Endothelial cell of umbilical vein (primary cell): ENCODE measurements around the gene MINDY4. TPM values are rescaled to one million over a fixed set of nuclear protein-coding genes. Genes with fewer than 3 reads are reported as not detected.

Experiments
- BruUV-seq: library from RNA; stranded (reverse); fragments of 400-500 nt; replicated peaks from 2 replicates; lab custom pipeline; 2021; lab: Mats Ljungman, UMichigan
- CTCF ChIA-PET: fragments of 300-600, 350-600 bp; sonication (Branson Sonifier 250); formaldehyde crosslinking; loops from one replicate; lab custom pipeline; 2021; ENCODE audit warnings: antibody characterized with exemption, inconsistent platforms; lab: Charles Lee
- POLR2A ChIA-PET: fragments of 300-600, 350-600 bp; sonication (Branson Sonifier 250); formaldehyde crosslinking; loops from one replicate; lab custom pipeline; 2021; ENCODE audit warnings: antibody characterized with exemption, inconsistent platforms; lab: Charles Lee
- DNase-seq: peaks from one replicate; pipeline ENCODE4 v3.0.0-alpha.2; 2011; ENCODE audit warnings: low read depth, low spot score
- FAIRE-seq: peaks from 2 replicates; lab custom pipeline; 2011; peaks lifted over from hg19 to GRCh38; lab: Jason Lieb, UNC
- H2AFZ ChIP-seq: 2 replicates; pipeline ENCODE4 v1.6.0; 2012; ENCODE audit warnings: low read depth, low read length, control low read depth, inconsistent platforms
- H3K27ac ChIP-seq: 2 replicates; pipeline ENCODE4 v1.5.1; 2011; ENCODE audit warnings: low read depth, mild to moderate bottlenecking, control low read depth, low read length, moderate library complexity; ENCODE audit not compliant: insufficient read depth
- H3K27me3 ChIP-seq, 2 experiments: 2 replicates each; pipeline versions ENCODE4 v1.6.0 to v1.6.1; 2011; ENCODE audit warnings: low read length in 2 of 2, mixed read lengths in 1 of 2; ENCODE audit not compliant: control insufficient read depth in 2 of 2, insufficient read depth in 2 of 2
- H3K36me3 ChIP-seq, 2 experiments: 2 replicates in 1 of 2; 3 replicates in 1 of 2; pipeline ENCODE4 v1.5.1; 2011; ENCODE audit warnings: low read length in 2 of 2, mild to moderate bottlenecking in 1 of 2, moderate library complexity in 1 of 2; ENCODE audit not compliant: control insufficient read depth in 2 of 2, insufficient read depth in 2 of 2; ENCODE audit errors: extremely low read depth in 1 of 2
- H3K4me1 ChIP-seq: 3 replicates; pipeline ENCODE4 v1.5.1; 2011; ENCODE audit warnings: mild to moderate bottlenecking, low read length; ENCODE audit not compliant: control insufficient read depth, insufficient read depth; ENCODE audit errors: extremely low read depth
- H3K4me2 ChIP-seq: 2 replicates; pipeline ENCODE4 v1.6.1; 2011; ENCODE audit warnings: low read length, control low read depth, mixed read lengths; ENCODE audit not compliant: insufficient read depth
- H3K4me3 ChIP-seq, 3 experiments: fragments of 200-600 bp in 1 of 3; sonication (generic), shearing (Covaris generic) in 1 of 3; replicated peaks in 1 of 3; 2 replicates each; pipeline ENCODE4 v1.5.1; 2011 to 2016; ENCODE audit warnings: control low read depth in 3 of 3, low read length in 3 of 3, mild to moderate bottlenecking in 2 of 3, inconsistent platforms in 1 of 3, low read depth in 1 of 3, moderate library complexity in 1 of 3; ENCODE audit not compliant: insufficient read depth in 1 of 3
- H3K79me2 ChIP-seq: 2 replicates; pipeline ENCODE4 v1.6.0; 2012; ENCODE audit warnings: low read length, inconsistent platforms; ENCODE audit not compliant: control insufficient read depth, insufficient read depth
- H3K9ac ChIP-seq: replicated peaks from 2 replicates; pipeline ENCODE3; 2011; ENCODE audit warnings: low read length, control low read depth; ENCODE audit not compliant: insufficient read depth; ENCODE audit errors: extremely low read depth
- H3K9me1 ChIP-seq: replicated peaks from 3 replicates; pipeline ENCODE4 v1.6.0; 2011; ENCODE audit warnings: mild to moderate bottlenecking, low read length; ENCODE audit not compliant: control insufficient read depth, insufficient read depth; ENCODE audit errors: extremely low read depth
- H3K9me3 ChIP-seq: replicated peaks from 2 replicates; pipeline ENCODE4 v1.5.1; 2012; ENCODE audit warnings: low read length, inconsistent platforms; ENCODE audit not compliant: control insufficient read depth, insufficient read depth
- H4K20me1 ChIP-seq: replicated peaks from 2 replicates; pipeline ENCODE3; 2011; ENCODE audit warnings: mild to moderate bottlenecking, low read length; ENCODE audit not compliant: control insufficient read depth, insufficient read depth; ENCODE audit errors: extremely low read depth
- CTCF ChIP-seq, 2 donors: IDR thresholded peaks; 1 replicate in 1 of 2; 2 replicates in 1 of 2; pipeline ENCODE4 v1.5.1; 2011; ENCODE audit warnings: low read length in 2 of 2, mild to moderate bottlenecking in 2 of 2, moderate library complexity in 2 of 2, control low read depth in 1 of 2, inconsistent platforms in 1 of 2, low read depth in 1 of 2; ENCODE audit not compliant: insufficient read depth in 1 of 2; ENCODE audit errors: extremely low read depth in 1 of 2
- EZH2 ChIP-seq: IDR thresholded peaks from 2 replicates; pipeline ENCODE4 v1.6.1; 2012; ENCODE audit warnings: borderline replicate concordance, low read depth, mild to moderate bottlenecking, moderate library complexity, low read length, inconsistent platforms; ENCODE audit not compliant: severe bottlenecking
- FOS ChIP-seq: IDR thresholded peaks from 2 replicates; pipeline ENCODE4 v1.6.1; 2011; ENCODE audit warnings: mild to moderate bottlenecking, low read length, moderate library complexity, borderline replicate concordance; ENCODE audit not compliant: insufficient read depth
- GATA2 ChIP-seq: IDR thresholded peaks from 2 replicates; pipeline ENCODE4 v1.7.0; 2011; ENCODE audit warnings: low read depth, mild to moderate bottlenecking, moderate library complexity, mixed read lengths, low read length; ENCODE audit not compliant: insufficient read length, insufficient read depth
- JUN ChIP-seq: IDR thresholded peaks from 2 replicates; pipeline ENCODE4 v1.6.1; 2011; ENCODE audit warnings: borderline replicate concordance, low read depth; ENCODE audit not compliant: insufficient read length, insufficient read depth
- MAX ChIP-seq: IDR thresholded peaks from 2 replicates; pipeline ENCODE4 v1.6.1; 2011; ENCODE audit not compliant: insufficient read depth, insufficient read length
- MYC ChIP-seq: IDR thresholded peaks from one replicate; pipeline ENCODE4 v1.6.1; 2011; ENCODE audit warnings: mild to moderate bottlenecking, low read depth, low read length
- POLR2A ChIP-seq: IDR thresholded peaks from 2 replicates; pipeline ENCODE4 v1.6.1; 2012; ENCODE audit warnings: low read depth, mild to moderate bottlenecking, control low read depth, low read length
- POLR2AphosphoS5 ChIP-seq: IDR thresholded peaks from 2 replicates; pipeline ENCODE4 v1.6.1; 2012; ENCODE audit warnings: low read depth, mild to moderate bottlenecking, control low read depth, low read length, moderate library complexity; ENCODE audit not compliant: insufficient read depth
- dilution Hi-C: fragments of 300-500 bp; cut with MboI; formaldehyde crosslinking; loops from one replicate; pipeline ENCODE4 v1.15.0; 2019; ENCODE audit warnings: low sequenced_read_pairs; ENCODE audit not compliant: extremely low pct_ligation_motif_present
- intact Hi-C: fragments of 100-400 bp; cut with micrococcal nuclease; formaldehyde crosslinking; loops from one replicate; pipeline ENCODE4 v1.10.0; 2022
- polyA plus RNA-seq, 4 experiments: library from polyadenylated mRNA; depleted of rRNA in 3 of 4; stranded (reverse) in 3 of 4; unstranded in 1 of 4; fragments of >200 nt; gene quantifications; 2 replicates each; pipeline versions ENCODE4 v1.2.1 to v1.2.3, GENCODE V29; 2011 to 2012; ENCODE audit warnings: missing spikeins in 1 of 4
- total RNA-seq: library from RNA; stranded (reverse); gene quantifications from 2 replicates; pipeline ENCODE4 v1.2.3, GENCODE V29; 2021

The MINDY4 gene
- total and polyA plus RNA-seq, 2 donors (not counting 3 experiments of a cell fraction or from before 2014, with no cell fraction given), result 2.2 to 4.7 TPM

GRCh38 chr7:30846378-30846777, 75.2 kb downstream of the MINDY4 start:
- CTCF ChIA-PET, result interaction anchor here (1.3 to 1.7 kb wide), 3 partner anchors 24 to 276 kb away, joined by 3 to 6 read pairs (median 6); no protein-coding TSS in a partner anchor
- no peaks in the 10 kb centered on the region for H4K20me1 ChIP-seq
- no TSS peak for BruUV-seq
- H3K9ac ChIP-seq, result no peak overlapping the region
- H3K9me3 ChIP-seq, result no peaks in the 10 kb centered on the region
- no peaks in the 10 kb centered on the region for H3K9me1 ChIP-seq
- H2AFZ ChIP-seq, result no peak overlapping the region
- no peak overlapping the region for H3K27ac ChIP-seq
- H3K36me3 ChIP-seq, result no peaks in the 10 kb centered on the region
- dilution Hi-C loops, result no loop called here
- H3K4me3 ChIP-seq, result no peak overlapping the region
- no peaks in the 10 kb centered on the region for H3K79me2 ChIP-seq
- H3K4me1 ChIP-seq, result peaks cover 16% of the 10 kb centered on the region
- DNase-seq (no peak), FAIRE-seq (no peak)
- H3K27me3 ChIP-seq, result no peaks in the 10 kb centered on the region
- POLR2A ChIA-PET, result no interaction called here
- intact Hi-C loops, result no loop called here
- TF ChIP-seq MAX (no peak), EZH2 (no peak)
- H3K4me2 ChIP-seq, result no peak overlapping the region

- H3K9me1 ChIP-seq, result no peaks in the 10 kb centered on the region
- dilution Hi-C loops (no loop called here), intact Hi-C loops (loop anchor here (2.0 kb wide), 2 partner anchors 45 to 73 kb away; no protein-coding TSS in a partner anchor)
- no TSS peak for BruUV-seq
- DNase-seq (peak; percentile 67), FAIRE-seq (peak; percentile 86)
- H3K27me3 ChIP-seq, result no peaks in the 10 kb centered on the region
- TF ChIP-seq EZH2, result no peak
- peak; percentile 68 for TF ChIP-seq POLR2AphosphoS5
- TF ChIP-seq FOS, result no peak
- TF ChIP-seq MAX, result no peak
- TF ChIP-seq JUN, result no peak
- no peak for TF ChIP-seq POLR2A
- TF ChIP-seq CTCF (IDR thresholded peaks at IDR 0.05; ENCODE audit: extremely low read depth in 1 of 2, insufficient read depth in 1 of 2, low read depth in 1 of 2, low read length in 2 of 2), result no peak
- no peak for TF ChIP-seq MYC
- peak; percentile 36 for TF ChIP-seq GATA2
- H3K36me3 ChIP-seq, result no peaks in the 10 kb centered on the region
- H4K20me1 ChIP-seq, result no peaks in the 10 kb centered on the region
- CTCF ChIA-PET, result interaction anchor here (0.8 to 1.9 kb wide), 3 partner anchors 22 to 93 kb away, joined by 3 to 7 read pairs (median 4); no protein-coding TSS in a partner anchor
- peaks cover 30% of the 10 kb centered on the region for H3K4me1 ChIP-seq
- no peak overlapping the region for H3K9ac ChIP-seq
- H3K27ac ChIP-seq, result no peak overlapping the region
- no peak overlapping the region for H2AFZ ChIP-seq
- no peak overlapping the region for H3K4me2 ChIP-seq
- POLR2A ChIA-PET, result no interaction called here
- no peaks in the 10 kb centered on the region for H3K9me3 ChIP-seq
- no peaks in the 10 kb centered on the region for H3K79me2 ChIP-seq
- no peak overlapping the region for H3K4me3 ChIP-seq
These were observed 77.1 kb downstream of the MINDY4 start for GRCh38 chr7:30848121-30848855.
